Measurements from ENCODE around the gene SH3BP4. TPM values are rescaled to one million over a fixed set of nuclear protein-coding genes. Genes with fewer than 3 reads are reported as not detected.

Gene SH3BP4
- total and polyA plus RNA-seq, 2 of the 13 experiments (the other 11 are each of a cell fraction or from before 2014, with no cell fraction given) = 34.6 to 99.1 TPM

DNA sequence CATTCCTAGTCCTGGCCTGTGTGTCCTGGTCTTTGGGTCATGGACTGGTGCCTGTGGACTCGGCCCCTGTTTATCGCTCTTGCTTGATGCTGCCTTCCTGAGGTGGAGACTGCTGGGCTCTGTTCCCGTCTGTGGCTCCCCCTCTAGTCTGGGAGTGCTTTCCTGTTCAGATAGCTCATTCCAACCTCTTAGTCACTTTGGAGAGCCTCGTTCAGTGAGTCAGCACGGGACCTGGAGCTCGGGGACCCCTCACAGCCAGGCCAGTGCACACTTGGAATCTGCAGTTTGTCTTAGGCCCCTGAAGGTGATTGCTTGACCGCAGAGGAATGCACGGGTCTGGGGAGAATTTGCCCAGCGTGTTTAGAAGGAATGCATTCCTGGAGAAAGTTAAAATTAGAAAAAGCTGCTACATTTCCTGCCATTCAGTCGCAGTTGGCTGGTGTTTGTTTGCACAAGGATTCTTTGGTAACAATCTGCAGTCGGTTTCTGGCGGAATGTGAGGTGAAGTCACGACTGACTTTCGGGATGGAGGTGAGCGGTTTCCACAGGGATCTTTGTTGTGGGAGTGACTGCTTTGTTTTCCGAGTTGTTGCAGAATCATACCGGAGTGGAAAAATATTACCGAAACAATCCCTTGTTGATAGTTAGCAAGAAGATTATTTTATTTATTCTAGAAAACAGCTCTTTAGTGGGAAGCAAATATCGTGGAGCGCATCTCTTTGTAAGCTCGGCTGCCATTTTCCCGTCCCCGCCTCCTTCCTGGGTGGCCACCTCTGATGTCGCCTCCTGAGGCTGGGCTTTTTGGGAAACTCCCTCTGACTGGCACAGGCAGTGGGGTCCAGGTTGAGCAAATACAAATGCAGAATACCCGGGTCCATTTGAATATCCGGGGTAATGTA is 29.6 kb downstream of the SH3BP4 start (continued):
- TF ChIP-seq, protein P1, sequence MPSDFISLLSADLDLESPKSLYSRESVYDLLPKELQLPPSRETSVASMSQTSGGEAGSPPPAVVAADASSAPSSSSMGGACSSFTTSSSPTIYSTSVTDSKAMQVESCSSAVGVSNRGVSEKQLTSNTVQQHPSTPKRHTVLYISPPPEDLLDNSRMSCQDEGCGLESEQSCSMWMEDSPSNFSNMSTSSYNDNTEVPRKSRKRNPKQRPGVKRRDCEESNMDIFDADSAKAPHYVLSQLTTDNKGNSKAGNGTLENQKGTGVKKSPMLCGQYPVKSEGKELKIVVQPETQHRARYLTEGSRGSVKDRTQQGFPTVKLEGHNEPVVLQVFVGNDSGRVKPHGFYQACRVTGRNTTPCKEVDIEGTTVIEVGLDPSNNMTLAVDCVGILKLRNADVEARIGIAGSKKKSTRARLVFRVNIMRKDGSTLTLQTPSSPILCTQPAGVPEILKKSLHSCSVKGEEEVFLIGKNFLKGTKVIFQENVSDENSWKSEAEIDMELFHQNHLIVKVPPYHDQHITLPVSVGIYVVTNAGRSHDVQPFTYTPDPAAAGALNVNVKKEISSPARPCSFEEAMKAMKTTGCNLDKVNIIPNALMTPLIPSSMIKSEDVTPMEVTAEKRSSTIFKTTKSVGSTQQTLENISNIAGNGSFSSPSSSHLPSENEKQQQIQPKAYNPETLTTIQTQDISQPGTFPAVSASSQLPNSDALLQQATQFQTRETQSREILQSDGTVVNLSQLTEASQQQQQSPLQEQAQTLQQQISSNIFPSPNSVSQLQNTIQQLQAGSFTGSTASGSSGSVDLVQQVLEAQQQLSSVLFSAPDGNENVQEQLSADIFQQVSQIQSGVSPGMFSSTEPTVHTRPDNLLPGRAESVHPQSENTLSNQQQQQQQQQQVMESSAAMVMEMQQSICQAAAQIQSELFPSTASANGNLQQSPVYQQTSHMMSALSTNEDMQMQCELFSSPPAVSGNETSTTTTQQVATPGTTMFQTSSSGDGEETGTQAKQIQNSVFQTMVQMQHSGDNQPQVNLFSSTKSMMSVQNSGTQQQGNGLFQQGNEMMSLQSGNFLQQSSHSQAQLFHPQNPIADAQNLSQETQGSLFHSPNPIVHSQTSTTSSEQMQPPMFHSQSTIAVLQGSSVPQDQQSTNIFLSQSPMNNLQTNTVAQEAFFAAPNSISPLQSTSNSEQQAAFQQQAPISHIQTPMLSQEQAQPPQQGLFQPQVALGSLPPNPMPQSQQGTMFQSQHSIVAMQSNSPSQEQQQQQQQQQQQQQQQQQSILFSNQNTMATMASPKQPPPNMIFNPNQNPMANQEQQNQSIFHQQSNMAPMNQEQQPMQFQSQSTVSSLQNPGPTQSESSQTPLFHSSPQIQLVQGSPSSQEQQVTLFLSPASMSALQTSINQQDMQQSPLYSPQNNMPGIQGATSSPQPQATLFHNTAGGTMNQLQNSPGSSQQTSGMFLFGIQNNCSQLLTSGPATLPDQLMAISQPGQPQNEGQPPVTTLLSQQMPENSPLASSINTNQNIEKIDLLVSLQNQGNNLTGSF (CRISPR knock-in tag; IDR thresholded peaks at IDR 0.05) = no peak
- TF ChIP-seq WIZ (CRISPR knock-in tag; IDR thresholded peaks at IDR 0.05) (no peak), RBM22 (optimal IDR thresholded peaks at IDR 0.05; ENCODE audit: low read length) (peak; percentile 81), RFX5 (IDR thresholded peaks at IDR 0.05; ENCODE audit: low read depth, low read length) (0 out of 2 replicates have a peak, but pooled peaks have one; percentile 22), CHD2 (IDR thresholded peaks at IDR 0.05; ENCODE audit: low read depth, low read length) (no peak), ZFP62 (CRISPR knock-in tag; IDR thresholded peaks at IDR 0.05) (no peak), MTF2 (CRISPR knock-in tag; IDR thresholded peaks at IDR 0.05; ENCODE audit: borderline replicate concordance) (no peak), ZNF350 (CRISPR knock-in tag; IDR thresholded peaks at IDR 0.05; ENCODE audit: borderline replicate concordance, low read depth) (peak; percentile 52; the same call in 1 of the 2 replicates), ZNF839 (CRISPR knock-in tag; IDR thresholded peaks at IDR 0.05; ENCODE audit: borderline replicate concordance) (0 out of 2 replicates have a peak, but pooled peaks have one; percentile 62), HIVEP1 (CRISPR knock-in tag; IDR thresholded peaks at IDR 0.05) (0 out of 2 replicates have a peak, but pooled peaks have one; percentile 35), HMG20B (CRISPR knock-in tag; conservative IDR thresholded peaks at IDR 0.05) (peak; percentile 31; the same call in 1 of the 2 replicates), SPEN (CRISPR knock-in tag; IDR thresholded peaks at IDR 0.05; ENCODE audit: low read depth) (0 out of 2 replicates have a peak, but pooled peaks have one; percentile 43), MED8 (CRISPR knock-in tag; IDR thresholded peaks at IDR 0.05; ENCODE audit: insufficient replicate concordance) (no peak), ZNF12 (CRISPR knock-in tag; IDR thresholded peaks at IDR 0.05) (peak; percentile 13; the same call in 1 of the 2 replicates), KLF16 (CRISPR knock-in tag; IDR thresholded peaks at IDR 0.05) (0 out of 4 replicates have a peak, but pooled peaks of 1 of the 2 experiments have one; percentile 37), CREB1 (IDR thresholded peaks at IDR 0.05) (no peak), CREB1 (CRISPR knock-in tag; IDR thresholded peaks at IDR 0.05) (peak; percentile 19; the same call in 1 of the 2 replicates), NCOR1 (IDR thresholded peaks at IDR 0.05; ENCODE audit: borderline replicate concordance, low read length) (peak; percentile 77), ZFP36L1 (CRISPR knock-in tag; IDR thresholded peaks at IDR 0.05) (no peak), SUZ12 (IDR thresholded peaks at IDR 0.05; ENCODE audit: low read depth, low read length) (no peak)
- TF ChIP-seq, protein P2, sequence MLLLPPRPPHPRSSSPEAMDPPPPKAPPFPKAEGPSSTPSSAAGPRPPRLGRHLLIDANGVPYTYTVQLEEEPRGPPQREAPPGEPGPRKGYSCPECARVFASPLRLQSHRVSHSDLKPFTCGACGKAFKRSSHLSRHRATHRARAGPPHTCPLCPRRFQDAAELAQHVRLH (CRISPR knock-in tag; IDR thresholded peaks at IDR 0.05; ENCODE audit: borderline replicate concordance, low read depth) = no peak
- TF ChIP-seq, protein P3, sequence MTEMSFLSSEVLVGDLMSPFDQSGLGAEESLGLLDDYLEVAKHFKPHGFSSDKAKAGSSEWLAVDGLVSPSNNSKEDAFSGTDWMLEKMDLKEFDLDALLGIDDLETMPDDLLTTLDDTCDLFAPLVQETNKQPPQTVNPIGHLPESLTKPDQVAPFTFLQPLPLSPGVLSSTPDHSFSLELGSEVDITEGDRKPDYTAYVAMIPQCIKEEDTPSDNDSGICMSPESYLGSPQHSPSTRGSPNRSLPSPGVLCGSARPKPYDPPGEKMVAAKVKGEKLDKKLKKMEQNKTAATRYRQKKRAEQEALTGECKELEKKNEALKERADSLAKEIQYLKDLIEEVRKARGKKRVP (CRISPR knock-in tag; IDR thresholded peaks at IDR 0.05) = no peak
- TF ChIP-seq, protein P4, sequence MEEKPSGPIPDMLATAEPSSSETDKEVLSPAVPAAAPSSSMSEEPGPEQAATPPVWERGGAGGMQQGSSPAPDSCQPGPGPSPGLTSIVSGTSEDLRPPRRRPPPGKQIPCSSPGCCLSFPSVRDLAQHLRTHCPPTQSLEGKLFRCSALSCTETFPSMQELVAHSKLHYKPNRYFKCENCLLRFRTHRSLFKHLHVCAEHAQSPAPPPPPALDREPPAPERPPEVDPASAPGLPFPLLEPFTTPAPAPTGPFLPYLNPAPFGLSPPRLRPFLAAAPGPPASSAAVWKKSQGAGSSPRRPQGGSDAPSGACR (CRISPR knock-in tag; IDR thresholded peaks at IDR 0.05) = peak; percentile 81; the same call in 1 of the 2 replicates

All from HepG2 (cell line).